ENCODE data around the gene SP5.
"Not testable (repeated sequence)": the region's sequence is repeated elsewhere in the genome, so short reads cannot be mapped to it uniquely, and the experiment has no call there.

SP5 gene

GRCh38 chr2:170740660-170741059, 25.5 kb downstream of the SP5 start:
- no peak for DNase-seq

GRCh38 chr2:170742000-170742399, 26.9 kb downstream of the SP5 start:
- DNase-seq: no peak

DNA sequence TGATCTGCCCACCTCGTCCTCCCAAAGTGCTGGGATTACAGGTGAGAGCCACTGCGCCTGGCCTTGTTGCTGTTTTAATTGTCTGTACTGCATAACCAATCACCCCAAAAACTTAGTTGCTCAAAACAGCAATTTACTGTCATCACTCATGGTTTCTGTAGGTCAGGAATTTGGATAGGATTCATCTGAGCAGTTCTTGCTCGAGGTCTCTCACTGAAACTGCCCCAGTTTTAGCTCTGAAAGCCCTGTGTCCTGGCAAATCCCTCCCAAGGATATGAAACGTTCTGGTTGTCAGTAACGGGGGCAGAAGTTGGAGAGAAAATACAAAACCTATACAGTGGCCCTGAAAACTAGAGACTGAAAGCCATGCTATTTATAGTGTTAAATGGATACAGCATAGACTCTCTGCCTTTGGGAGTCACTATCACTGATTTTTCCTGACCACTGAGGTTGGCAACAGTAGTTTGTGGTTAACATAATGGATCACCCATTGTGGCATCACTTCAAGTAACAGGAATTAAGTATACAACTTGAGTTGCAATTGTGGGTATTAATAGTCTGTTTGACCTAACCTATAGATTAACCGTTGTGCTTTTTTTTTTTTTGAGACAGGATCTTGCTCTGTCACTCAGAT, 27.9 kb downstream of the SP5 start:
- DNase-seq: no peak

- DNase-seq: no peak
These were observed 28.5 kb downstream of the SP5 start for GRCh38 chr2:170743530-170744239.

- no peak for DNase-seq
These were observed 29.3 kb downstream of the SP5 start for GRCh38 chr2:170744248-170745002.

- no peak for DNase-seq
These were observed 30.2 kb downstream of the SP5 start for GRCh38 chr2:170745305-170745704.

DNA sequence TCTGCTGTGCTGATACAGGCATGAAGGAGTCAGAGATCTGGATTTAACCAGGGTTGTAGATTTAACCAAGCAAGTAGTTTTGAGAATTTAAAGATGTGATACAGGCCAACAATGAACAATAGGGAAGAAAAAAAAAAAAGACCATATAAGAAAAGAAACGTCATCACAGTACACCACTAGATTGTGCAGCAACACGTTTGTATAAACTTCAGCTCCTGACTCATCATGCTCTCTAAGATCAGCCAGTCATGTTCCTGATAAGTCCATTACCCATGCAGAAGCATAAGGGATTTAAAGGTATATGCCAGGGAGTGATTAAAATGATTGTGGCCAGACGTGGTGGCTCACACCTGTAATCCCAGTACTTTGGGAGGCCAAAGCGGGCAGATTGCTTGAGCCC, 32.8 kb downstream of the SP5 start:
- no peak for DNase-seq

DNA sequence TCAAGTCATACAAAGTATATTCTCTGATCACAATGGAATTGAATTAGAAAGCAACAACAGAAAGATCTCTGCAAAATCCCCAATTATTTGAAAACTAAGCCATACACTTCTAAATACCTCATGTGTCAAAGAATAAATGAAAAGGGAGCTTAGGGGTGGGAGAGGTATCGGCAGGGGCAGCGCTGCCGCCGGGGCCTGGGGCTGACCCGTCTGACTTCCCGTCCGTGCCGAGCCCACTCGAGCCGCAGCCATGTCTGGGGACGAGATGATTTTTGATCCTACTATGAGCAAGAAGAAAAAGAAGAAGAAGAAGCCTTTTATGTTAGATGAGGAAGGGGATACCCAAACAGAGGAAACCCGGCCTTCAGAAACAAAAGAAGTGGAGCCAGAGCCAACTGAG, 36.4 kb downstream of the SP5 start:
- DNase-seq: not testable (repeated sequence)

DNA sequence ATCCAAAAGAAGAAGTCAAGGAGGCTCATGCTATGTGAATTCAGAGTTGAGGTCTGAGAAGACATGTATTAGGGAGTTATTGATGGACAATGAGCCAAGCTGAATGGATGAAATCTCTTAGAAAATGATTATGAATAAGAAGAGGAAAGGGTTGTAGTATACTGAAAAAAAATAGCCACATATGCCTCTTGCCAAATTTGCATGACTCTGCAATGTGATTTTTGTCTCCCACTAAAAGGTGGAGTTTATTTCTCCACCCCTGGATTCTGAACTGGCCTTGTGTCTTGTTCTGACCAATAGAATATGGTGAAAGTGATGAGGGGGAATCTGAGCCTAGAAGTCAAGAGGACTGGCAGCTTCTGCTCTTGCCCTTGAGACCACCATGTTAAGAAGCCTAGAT, 46.4 kb downstream of the SP5 start:
- no peak for DNase-seq

DNA sequence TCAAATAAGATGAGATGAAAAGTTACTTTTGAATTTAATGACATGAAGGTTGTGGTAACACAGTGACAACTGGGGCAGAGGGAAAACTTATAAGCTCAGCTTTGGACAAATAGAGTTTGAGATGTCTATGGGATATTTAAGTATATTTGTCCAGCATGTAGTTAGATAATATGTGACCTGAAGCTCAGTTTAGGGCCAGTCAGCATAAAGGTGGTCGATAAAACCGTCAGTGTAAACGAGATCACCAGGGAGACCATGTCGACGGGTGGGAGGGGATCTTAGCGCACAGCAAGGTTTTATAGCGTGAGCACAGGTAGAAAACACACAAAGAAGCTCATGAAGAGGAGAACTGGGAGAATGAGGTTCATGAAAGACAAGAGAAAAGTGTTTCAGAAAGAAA, 47.6 kb downstream of the SP5 start:
- DNase-seq: no peak

- DNase-seq: no peak
These were observed 48.1 kb downstream of the SP5 start for GRCh38 chr2:170763232-170763631.

DNA sequence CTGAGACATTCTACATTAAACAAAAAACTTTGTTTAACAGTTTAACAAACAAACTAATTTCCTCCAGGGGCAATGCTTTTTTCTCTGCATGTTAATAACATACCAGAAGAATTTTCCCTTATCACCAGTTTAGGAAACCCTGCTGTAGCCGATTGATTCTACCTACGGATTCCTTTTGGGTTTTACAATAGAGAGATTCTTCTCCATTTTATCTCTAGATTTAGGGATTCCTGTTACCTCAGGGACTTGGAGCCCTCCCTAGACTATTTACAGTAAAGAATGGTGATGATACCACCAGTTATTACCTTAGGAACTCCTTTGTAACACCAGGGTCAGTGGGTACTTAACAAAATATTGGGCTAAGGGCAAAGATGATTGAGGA, 49.7 kb downstream of the SP5 start:
- no peak for DNase-seq

DNA sequence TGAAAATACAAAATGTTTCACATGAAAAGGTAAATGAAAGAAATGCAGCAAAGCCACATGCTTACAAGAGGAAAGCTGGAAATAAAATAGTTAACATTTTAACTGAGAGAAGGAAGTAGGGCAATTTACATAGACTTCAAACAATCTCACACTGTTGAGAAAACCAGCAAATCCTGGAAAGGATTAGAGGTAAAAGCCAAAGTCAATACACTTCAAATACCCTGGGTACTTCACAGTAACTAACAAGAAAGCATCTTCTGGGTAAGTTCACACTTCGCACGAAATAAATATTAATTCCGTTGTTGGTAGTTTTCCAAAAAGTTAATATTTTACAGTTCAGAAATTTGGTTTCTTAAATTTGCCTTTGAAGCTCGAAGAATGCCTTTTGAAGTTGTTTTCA, 51.6 kb downstream of the SP5 start:
- DNase-seq: no peak
